ENCODE results near the gene C16orf89. TPM values are rescaled to one million over a fixed set of nuclear protein-coding genes. Genes with fewer than 3 reads are reported as not detected.
A peak's percentile ranks its signal among the peaks of the same experiment; 100 is the strongest.

C16orf89 gene
- total RNA-seq, 4 donors from 2014 or later = 0.38 to 4.8 (median 2.4) TPM

- DNase-seq = no peak
These were observed 41.1 kb downstream of the C16orf89 start for GRCh38 chr16:5024632-5025031.

GRCh38 chr16:5022521-5022920 lies 43.2 kb downstream of the C16orf89 start:
- no peak for DNase-seq
- Histone ChIP-seq H3K27ac (no peak overlapping the region), H3K4me1 (no peaks in the 10 kb centered on the region), H3K4me3 (no peak overlapping the region), H3K36me3 (peaks cover 0 to 18% (median 0%) of the 10 kb centered on the region in 3 donors), H3K9me3 (no peaks in the 10 kb centered on the region), H3K27me3 (peaks cover 0 to 11% (median 0%) of the 10 kb centered on the region in 4 donors)
- intact Hi-C loops (cut with DNase I) = no loop called here
- TF ChIP-seq POLR2A (IDR thresholded peaks at IDR 0.05) (no peak), CTCF (IDR thresholded peaks at IDR 0.05) (no peak)
- WGBS, 2 donors = 65 to 77% methylated on average over 5 to 6 of the region's 6 CpGs

More at GRCh38 chr16:5024632-5025031, 41.1 kb downstream of the C16orf89 start:
- Histone ChIP-seq H3K4me1 (no peaks in the 10 kb centered on the region), H3K27me3 (peaks cover 0 to 11% (median 0%) of the 10 kb centered on the region in 4 donors), H3K9me3 (no peaks in the 10 kb centered on the region), H3K4me3 (no peak overlapping the region), H3K27ac (no peak overlapping the region), H3K36me3 (peaks cover 0 to 37% (median 0%) of the 10 kb centered on the region in 3 donors)
- intact Hi-C loops (cut with DNase I) = no loop called here
- no peak for TF ChIP-seq POLR2A (IDR thresholded peaks at IDR 0.05)
- peak in 3 of 6 experiments; percentile 32 to 53 (median 39) for TF ChIP-seq CTCF (IDR thresholded peaks at IDR 0.05)
- 48 to 59% methylated on average over 3 to 4 of the region's 4 CpGs for WGBS, 2 donors

GRCh38 chr16:5020551-5020950 lies 45.2 kb downstream of the C16orf89 start:
- TF ChIP-seq CTCF (IDR thresholded peaks at IDR 0.05) (no peak), POLR2A (IDR thresholded peaks at IDR 0.05) (no peak)
- no peak overlapping the region for H3K27ac ChIP-seq
- intact Hi-C loops (cut with DNase I) = no loop called here
- DNase-seq = no peak
- H3K4me1 ChIP-seq = no peaks in the 10 kb centered on the region
- 20% methylated on average over 1 of the region's 15 CpGs; no CpG with 5 or more reads in 1 of the 2 donors for WGBS, 2 donors
- no peaks in the 10 kb centered on the region for H3K9me3 ChIP-seq
- H3K4me3 ChIP-seq = no peak overlapping the region
- peaks cover 0 to 8% (median 0%) of the 10 kb centered on the region in 3 donors for H3K36me3 ChIP-seq
- peaks cover 0 to 11% (median 0%) of the 10 kb centered on the region in 4 donors for H3K27me3 ChIP-seq

GRCh38 chr16:5019775-5020174 lies 46.0 kb downstream of the C16orf89 start:
- Histone ChIP-seq H3K36me3 (no peaks in the 10 kb centered on the region), H3K27ac (no peak overlapping the region), H3K27me3 (peaks cover 0 to 11% (median 0%) of the 10 kb centered on the region in 4 donors), H3K4me1 (no peaks in the 10 kb centered on the region), H3K4me3 (no peak overlapping the region), H3K9me3 (no peaks in the 10 kb centered on the region)
- TF ChIP-seq CTCF (IDR thresholded peaks at IDR 0.05) (no peak), POLR2A (IDR thresholded peaks at IDR 0.05) (no peak)
- intact Hi-C loops (cut with DNase I) = no loop called here
- 65 to 80% methylated on average over 5 to 6 of the region's 6 CpGs for WGBS, 2 donors
- DNase-seq = no peak

- Histone ChIP-seq H3K4me1 (no peaks in the 10 kb centered on the region), H3K27ac (no peak overlapping the region), H3K4me3 (no peak overlapping the region), H3K9me3 (no peaks in the 10 kb centered on the region), H3K27me3 (peaks cover 0 to 11% (median 0%) of the 10 kb centered on the region in 4 donors), H3K36me3 (no peaks in the 10 kb centered on the region)
- 34 to 40% methylated on average over 6 to 9 of the region's 9 CpGs for WGBS, 2 donors
- TF ChIP-seq CTCF (IDR thresholded peaks at IDR 0.05) (no peak), POLR2A (IDR thresholded peaks at IDR 0.05) (no peak)
- no peak for DNase-seq
- intact Hi-C loops (cut with DNase I) = no loop called here
These were observed 47.0 kb downstream of the C16orf89 start for GRCh38 chr16:5018793-5019192.
